Inferior parietal cortex (tissue), 1 donor: ENCODE results near the gene CYLD.
A peak's percentile ranks its signal among the peaks of the same experiment; 100 is the strongest.

Experiments
- DNase-seq: peaks from one replicate; pipeline ENCODE4 v3.0.0-alpha.2; 2016; ENCODE audit errors: extremely low spot score

Gene CYLD

DNA sequence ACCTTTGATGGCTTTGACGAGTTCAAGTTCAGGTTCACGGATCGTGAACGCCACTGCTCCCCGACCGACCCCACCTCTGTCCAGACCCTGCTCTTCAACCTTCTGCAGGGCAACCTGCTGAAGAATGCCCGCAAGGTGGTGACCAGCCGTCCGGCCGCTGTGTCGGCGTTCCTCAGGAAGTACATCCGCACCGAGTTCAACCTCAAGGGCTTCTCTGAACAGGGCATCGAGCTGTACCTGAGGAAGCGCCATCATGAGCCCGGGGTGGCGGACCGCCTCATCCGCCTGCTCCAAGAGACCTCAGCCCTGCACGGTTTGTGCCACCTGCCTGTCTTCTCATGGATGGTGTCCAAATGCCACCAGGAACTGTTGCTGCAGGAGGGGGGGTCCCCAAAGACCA lies 30.8 kb upstream of the CYLD start:
- DNase-seq, result no peak

GRCh38 chr16:50711862-50712559 lies 29.9 kb upstream of the CYLD start:
- DNase-seq, result peak; percentile 36

DNA sequence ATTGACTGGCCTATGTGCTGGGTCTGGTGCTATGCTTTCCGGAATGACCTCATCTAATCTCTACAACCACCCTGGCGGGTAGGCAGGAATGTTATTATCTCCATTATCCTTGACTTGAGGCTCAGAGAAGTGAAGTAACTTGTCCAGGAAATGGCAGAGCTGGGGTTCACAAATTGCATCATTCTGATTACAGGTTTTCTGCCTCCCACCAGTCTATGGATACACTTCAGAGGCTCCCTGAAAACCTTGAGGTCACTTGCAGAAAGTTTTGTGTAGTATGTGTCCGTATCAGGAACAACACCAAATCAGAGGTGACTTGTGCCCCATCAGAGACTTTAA lies 29.4 kb upstream of the CYLD start:
- DNase-seq, result no peak

DNA sequence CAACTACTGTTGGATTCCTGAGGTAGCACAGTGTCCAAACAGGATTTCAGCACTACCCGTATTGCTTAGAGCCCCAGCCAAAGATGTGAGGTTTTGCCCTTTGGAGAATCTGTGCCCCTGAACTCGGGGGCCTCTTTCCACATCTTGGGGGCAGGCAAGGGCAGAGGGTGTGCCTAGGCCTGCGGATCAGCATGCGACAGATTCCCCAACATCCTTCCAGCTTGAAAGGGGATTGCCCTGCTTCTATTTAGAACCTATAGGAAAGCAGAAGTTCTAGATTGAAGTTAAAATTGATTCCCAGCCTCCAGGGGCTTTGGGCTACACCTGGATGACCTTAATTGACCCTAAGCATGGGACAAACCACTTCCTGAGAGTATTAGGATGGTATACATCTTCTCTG lies 28.9 kb upstream of the CYLD start:
- DNase-seq, result no peak

GRCh38 chr16:50717091-50717490 lies 24.8 kb upstream of the CYLD start:
- no peak for DNase-seq

- no peak for DNase-seq
Measured at GRCh38 chr16:50717494-50717893, 24.4 kb upstream of the CYLD start.

DNA sequence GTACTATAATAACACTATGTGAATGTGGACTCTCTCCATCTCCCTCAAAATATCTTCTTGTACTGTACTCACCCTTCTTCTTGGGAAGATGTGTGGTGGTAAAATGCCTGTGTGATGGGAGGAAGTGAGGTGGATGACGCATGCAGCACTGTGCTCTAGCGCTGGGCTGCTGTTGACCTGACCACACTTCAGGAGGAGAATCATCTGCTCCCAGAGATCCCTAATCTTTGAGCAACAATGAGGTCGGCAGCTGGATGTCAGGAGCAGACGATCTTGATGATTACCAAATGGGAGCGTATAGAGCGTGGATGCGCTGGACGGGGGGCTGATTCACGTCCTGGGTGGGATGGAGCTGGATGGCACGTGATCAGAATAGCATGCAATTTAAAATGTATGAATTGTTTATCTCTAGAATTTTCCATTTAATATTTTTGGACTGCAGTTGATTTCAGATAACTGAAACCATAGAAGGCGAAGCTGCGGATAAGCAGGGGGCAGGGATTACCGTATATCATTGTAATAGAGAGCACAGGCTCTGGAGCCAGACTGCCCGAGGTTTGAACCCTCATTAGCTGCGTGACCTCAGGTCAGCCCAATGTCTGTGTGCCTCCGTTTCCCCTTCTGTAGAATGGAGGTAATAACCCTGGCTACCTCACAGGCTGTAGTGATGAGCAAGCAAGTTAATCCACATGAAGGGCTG lies 23.7 kb upstream of the CYLD start:
- DNase-seq, result no peak

GRCh38 chr16:50718761-50719400 lies 23.0 kb upstream of the CYLD start:
- no peak for DNase-seq

DNA sequence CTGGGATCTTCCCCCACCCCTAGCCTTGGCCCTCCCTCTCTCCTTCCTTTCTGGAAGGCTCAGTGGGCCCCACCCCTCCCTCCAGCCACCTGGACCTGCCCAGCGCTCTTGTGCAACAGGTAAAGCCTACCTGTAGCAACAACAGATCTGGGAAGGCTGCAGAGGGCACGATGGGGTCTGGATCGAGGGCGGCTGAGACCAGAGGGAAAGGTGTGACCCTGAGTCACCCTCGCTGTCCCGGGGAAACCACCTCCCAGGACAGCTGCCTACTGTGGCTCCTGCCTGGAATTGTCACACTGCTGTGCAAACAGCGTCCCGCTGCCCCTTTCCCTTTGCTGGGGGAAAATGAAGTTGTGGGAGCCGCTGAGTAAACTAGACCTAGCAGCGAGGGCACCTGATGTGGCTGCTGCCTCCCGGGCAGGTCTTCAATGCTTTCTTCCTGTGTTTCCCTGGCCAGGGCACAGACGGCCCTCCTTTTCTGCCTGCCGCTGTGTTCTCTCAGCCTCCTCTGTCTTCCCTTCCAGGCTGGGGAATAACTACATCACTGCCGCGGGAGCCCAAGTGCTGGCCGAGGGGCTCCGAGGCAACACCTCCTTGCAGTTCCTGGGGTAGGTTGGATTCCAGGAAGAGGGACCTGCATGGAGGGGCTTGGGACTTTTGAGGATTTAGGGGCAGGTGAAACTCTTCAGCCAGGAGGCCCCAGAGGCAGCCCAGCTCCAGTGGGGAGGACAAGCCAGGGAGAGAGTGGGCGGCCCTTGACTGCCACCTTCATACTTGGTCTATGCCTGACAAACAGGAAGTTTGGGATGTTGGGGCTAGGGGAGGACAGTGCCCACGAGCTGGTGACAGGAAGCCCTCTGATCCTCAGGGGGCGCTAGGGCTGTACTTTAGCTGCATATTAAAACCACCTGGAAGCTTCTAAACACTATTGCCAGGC lies 22.2 kb upstream of the CYLD start:
- no peak for DNase-seq

- no peak for DNase-seq
Measured at GRCh38 chr16:50721549-50722404, 20.1 kb upstream of the CYLD start.

DNA sequence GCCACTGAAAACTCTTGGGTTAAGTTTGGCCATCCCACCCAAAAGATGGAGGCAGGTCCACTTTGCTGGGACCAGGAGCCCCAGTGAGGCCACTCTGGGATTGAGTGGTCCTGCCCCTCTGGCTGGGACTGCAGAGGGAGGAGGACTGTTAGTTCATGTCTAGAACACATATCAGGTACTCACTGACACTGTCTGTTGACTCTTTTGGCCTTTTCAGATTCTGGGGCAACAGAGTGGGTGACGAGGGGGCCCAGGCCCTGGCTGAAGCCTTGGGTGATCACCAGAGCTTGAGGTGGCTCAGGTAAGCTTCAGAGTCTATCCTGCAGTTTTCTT lies 19.5 kb upstream of the CYLD start:
- DNase-seq, result no peak

DNA sequence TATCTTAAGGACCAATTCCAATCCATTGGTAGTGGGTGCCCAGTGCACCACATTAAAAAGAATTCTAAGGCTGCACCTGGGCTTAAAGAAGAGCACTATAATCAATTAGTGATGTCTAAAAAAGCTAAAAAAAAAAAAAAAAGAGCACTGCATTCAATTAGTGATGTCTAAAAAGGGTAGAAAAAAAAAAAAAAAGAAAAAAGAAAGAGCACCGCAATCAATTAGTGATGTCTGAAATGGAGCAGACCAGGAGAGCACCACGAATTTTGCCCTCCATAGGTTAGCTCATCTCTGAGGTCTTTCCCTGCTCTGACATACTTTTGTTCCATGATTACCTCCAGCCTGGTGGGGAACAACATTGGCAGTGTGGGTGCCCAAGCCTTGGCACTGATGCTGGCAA lies 18.9 kb upstream of the CYLD start:
- DNase-seq, result no peak

DNA sequence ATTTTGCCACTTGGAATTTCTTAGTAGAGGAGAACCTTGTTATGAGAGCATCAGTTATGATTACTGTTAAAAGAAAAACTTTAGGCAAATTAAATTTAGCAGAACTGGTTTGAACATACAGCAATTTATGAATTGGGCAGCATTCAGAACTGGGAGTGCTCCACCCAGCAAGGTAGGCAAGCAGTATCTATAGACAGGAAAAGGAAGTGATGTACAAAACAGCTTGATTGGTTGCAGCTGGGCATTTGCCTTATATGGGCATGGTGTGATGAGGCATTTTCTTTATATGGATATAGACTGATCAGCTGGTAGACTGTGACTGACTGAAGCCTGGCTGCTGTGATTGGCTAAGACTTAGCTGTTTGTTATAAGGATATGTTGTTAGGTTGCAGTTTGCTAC lies 17.6 kb upstream of the CYLD start:
- DNase-seq, result no peak

DNA sequence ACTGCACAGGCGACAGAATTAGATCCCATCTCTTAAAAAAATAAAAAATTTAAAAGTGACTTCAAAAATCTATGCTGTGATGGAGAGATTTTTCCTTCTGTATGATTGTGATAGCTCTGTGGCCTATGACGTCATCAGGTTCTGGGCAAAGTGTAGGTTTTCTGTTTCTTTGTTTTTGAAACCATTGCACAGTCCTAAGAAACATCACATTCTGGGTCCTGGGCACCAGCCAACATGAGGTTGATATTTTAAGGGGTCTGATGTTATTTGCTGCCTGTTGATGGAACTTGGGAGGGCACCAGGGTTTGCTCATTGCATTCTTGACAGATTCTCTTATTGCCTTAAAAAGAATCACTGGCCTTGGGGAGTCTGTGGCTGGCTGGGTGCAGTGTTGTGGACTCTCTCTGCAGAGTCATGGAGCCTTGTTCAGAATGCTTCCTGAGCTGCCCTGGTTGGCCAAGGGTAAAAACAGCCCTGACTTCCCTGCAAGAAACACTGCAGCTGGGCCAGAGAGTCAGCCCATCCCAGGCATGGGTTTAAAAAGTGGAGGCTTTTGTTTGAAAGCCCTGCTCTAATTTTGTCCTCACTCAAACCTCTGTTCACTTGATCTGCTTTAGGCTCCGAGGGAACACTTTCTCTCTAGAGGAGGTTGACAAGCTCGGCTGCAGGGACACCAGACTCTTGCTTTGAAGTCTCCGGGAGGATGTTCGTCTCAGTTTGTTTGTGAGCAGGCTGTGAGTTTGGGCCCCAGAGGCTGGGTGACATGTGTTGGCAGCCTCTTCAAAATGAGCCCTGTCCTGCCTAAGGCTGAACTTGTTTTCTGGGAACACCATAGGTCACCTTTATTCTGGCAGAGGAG lies 10.5 kb upstream of the CYLD start:
- DNase-seq, result no peak

GRCh38 chr16:50731989-50732832 lies 9.7 kb upstream of the CYLD start:
- no peak for DNase-seq

- DNase-seq, result no peak
Measured at GRCh38 chr16:50733468-50733867, 8.4 kb upstream of the CYLD start.

- DNase-seq, result no peak
Measured at GRCh38 chr16:50735629-50736122, 6.2 kb upstream of the CYLD start.

DNA sequence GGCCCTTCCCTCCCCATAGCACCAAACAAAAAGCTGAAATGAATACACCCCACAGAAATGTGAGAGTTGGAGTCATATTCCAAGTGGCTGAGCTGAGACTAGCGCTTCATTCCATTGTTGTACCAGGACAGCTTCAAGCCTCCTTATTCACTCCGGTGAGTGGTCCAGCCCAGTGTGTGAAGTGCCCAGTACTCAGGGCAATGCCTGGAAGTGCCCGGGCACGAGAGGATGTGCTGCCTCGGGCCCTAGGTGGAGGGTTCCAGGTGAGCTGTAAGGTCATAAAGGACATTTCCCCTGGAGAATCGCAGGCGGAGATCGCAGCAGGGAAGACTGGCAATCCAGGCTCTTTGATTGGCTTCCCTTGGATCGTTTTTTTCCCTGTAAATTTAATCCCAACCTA lies 5.4 kb upstream of the CYLD start:
- DNase-seq, result no peak

DNA sequence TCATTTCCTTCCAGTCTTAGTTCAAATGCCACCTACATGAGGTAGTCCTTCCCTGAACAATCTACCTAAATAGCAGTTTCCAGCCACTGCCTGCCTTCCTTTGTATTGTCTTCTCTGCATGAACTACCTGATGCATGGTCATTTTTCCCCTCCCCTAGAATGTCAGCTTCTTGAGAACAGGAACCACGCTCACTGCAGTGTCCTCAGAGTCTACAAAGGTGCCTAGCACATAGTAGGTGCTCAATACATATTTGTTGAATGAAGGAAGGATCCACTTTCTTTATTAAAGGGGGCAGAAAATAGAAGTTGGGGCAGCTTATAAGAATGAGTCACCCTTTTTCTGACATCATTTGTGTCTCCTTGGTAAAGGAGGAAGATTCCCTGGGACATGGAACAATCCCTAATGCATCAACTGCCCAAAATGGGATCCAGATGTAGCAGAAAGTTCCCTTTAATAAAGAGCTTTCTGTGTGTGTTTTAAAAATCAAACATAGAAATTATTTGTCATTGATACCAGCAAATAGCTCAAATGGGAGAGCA lies 4.4 kb upstream of the CYLD start:
- no peak for DNase-seq
